K562 (cell line): Measurements from ENCODE around the gene SCYGR5. TPM values are rescaled to one million over a fixed set of nuclear protein-coding genes. Genes with fewer than 3 reads are reported as not detected.

Source experiments
- ATAC-seq: fragments of 200-7000 bp; cut with Tn5 transposase; 3 replicates; pipeline ENCODE4 v1.9.1; 2020; ENCODE audit warnings: moderate library complexity
- BruUV-seq: library from RNA; stranded (reverse); fragments of 400-500 nt; replicated peaks from 2 replicates; lab custom pipeline; 2021; lab: Mats Ljungman, UMichigan
- CTCF ChIA-PET: fragments of 300-600 bp; formaldehyde crosslinking; extraction: SDS; loops from one replicate; lab custom pipeline; 2021; ENCODE audit warnings: low intra/inter-chr PET ratio; lab: Yijun Ruan, JAX
- POLR2A ChIA-PET: fragments of 300-600, 350-650 bp; sonication (Branson Sonifier 250); formaldehyde crosslinking; extraction: SDS; loops from one replicate; lab custom pipeline; 2021; ENCODE audit warnings: antibody characterized with exemption, inconsistent platforms; lab: Yijun Ruan, JAX
- DNase-seq, 4 experiments: peaks; one replicate each; pipeline versions ENCODE4 v3.0.0 to v3.0.0-alpha.2; 2011 to 2018; ENCODE audit warnings: low spot score in 3 of 4, mixed read lengths in 3 of 4; ENCODE audit errors: extremely low read depth in 1 of 4
- FAIRE-seq: peaks from 2 replicates; lab custom pipeline; 2011; peaks lifted over from hg19 to GRCh38; lab: Jason Lieb, UNC
- H2AFZ ChIP-seq: 2 replicates; pipeline ENCODE4 v1.6.0; 2011; ENCODE audit warnings: low read depth, low read length, control low read depth, inconsistent platforms
- H3K27ac ChIP-seq: fragments of 200-600 bp; 3 replicates; pipeline ENCODE4 v1.8.0; 2011; ENCODE audit warnings: low read depth, mild to moderate bottlenecking, control low read depth, inconsistent platforms, low read length, moderate library complexity, mixed read lengths; ENCODE audit errors: extremely low read depth
- H3K27me3 ChIP-seq, 2 experiments: fragments of 300-600 bp in 1 of 2; 2 replicates in 1 of 2; 3 replicates in 1 of 2; pipeline versions ENCODE4 v1.6.0 to v1.8.0; 2011; ENCODE audit warnings: inconsistent platforms in 2 of 2, low read length in 2 of 2, mild to moderate bottlenecking in 1 of 2, mixed read lengths in 1 of 2, moderate library complexity in 1 of 2; ENCODE audit not compliant: control insufficient read depth in 2 of 2, insufficient read depth in 2 of 2
- H3K36me3 ChIP-seq: fragments of 300-600 bp; 3 replicates; pipeline ENCODE4 v1.8.0; 2011; ENCODE audit warnings: mild to moderate bottlenecking, low read length, inconsistent platforms; ENCODE audit not compliant: control insufficient read depth, insufficient read depth
- H3K4me1 ChIP-seq, 2 experiments: fragments of 200-600 bp in 1 of 2; replicated peaks in 1 of 2; 2 replicates in 1 of 2; 3 replicates in 1 of 2; pipeline versions ENCODE4 v1.5.1 to v1.8.0; 2011; ENCODE audit warnings: inconsistent platforms in 2 of 2, low read length in 2 of 2, mild to moderate bottlenecking in 1 of 2, mixed read lengths in 1 of 2, moderate library complexity in 1 of 2; ENCODE audit not compliant: control insufficient read depth in 2 of 2, insufficient read depth in 2 of 2
- H3K4me2 ChIP-seq: 2 replicates; pipeline ENCODE4 v1.6.1; 2011; ENCODE audit warnings: low read length, control low read depth, inconsistent platforms, mixed read lengths; ENCODE audit not compliant: insufficient read depth
- H3K4me3 ChIP-seq: fragments of 200-600 bp; sonication (generic), shearing (Covaris generic); 2 replicates; pipeline ENCODE4 v1.5.1; 2016; ENCODE audit warnings: control low read depth, inconsistent platforms
- H3K79me2 ChIP-seq: fragments of 200-600 bp; 3 replicates; pipeline ENCODE4 v1.8.0; 2011; ENCODE audit warnings: low read length, inconsistent platforms; ENCODE audit not compliant: control insufficient read depth, insufficient read depth
- H3K9ac ChIP-seq, 2 experiments: 2 replicates each; pipeline versions ENCODE4 v1.6.0 to v1.6.1; 2011; ENCODE audit warnings: low read depth in 2 of 2, low read length in 2 of 2, control low read depth in 1 of 2, inconsistent platforms in 1 of 2, mild to moderate bottlenecking in 1 of 2, mixed read lengths in 1 of 2; ENCODE audit not compliant: insufficient read depth in 1 of 2
- H3K9me1 ChIP-seq: one replicate; pipeline ENCODE4 v1.6.0; 2011; ENCODE audit warnings: inconsistent platforms, mild to moderate bottlenecking, low read length, moderate library complexity; ENCODE audit not compliant: control insufficient read depth, insufficient read depth
- H3K9me3 ChIP-seq: replicated peaks from 2 replicates; pipeline ENCODE4 v1.5.1; 2011; ENCODE audit warnings: low read depth, low read length, inconsistent platforms; ENCODE audit not compliant: control insufficient read depth, insufficient read depth
- H4K20me1 ChIP-seq: replicated peaks from 2 replicates; pipeline ENCODE4 v1.6.1; 2011; ENCODE audit warnings: low read length, inconsistent platforms, mixed read lengths; ENCODE audit not compliant: control insufficient read depth, insufficient read depth
- FOXJ2 ChIP-seq: fragments of 200-800 bp; sonication (Bioruptor generic); IDR thresholded peaks from 2 replicates; pipeline ENCODE4 v1.6.1; 2016; ENCODE audit warnings: missing genetic modification characterization, missing compliant biosample characterization
- GTF2B ChIP-seq: IDR thresholded peaks from 2 replicates; pipeline ENCODE4 v1.6.1; 2011; ENCODE audit not compliant: insufficient read length; ENCODE audit errors: extremely low read depth
- ILK ChIP-seq: fragments of 450-650 bp; IDR thresholded peaks from 2 replicates; pipeline ENCODE4 v1.6.1; 2016; ENCODE audit warnings: missing genetic modification characterization, low read depth, mild to moderate bottlenecking, missing compliant biosample characterization, moderate library complexity, borderline replicate concordance
- NFYB ChIP-seq: IDR thresholded peaks from 2 replicates; pipeline ENCODE4 v1.6.1; 2011; ENCODE audit warnings: mild to moderate bottlenecking, moderate library complexity; ENCODE audit not compliant: insufficient read length; ENCODE audit errors: extremely low read depth
- RNF2 ChIP-seq: sonication (generic); IDR thresholded peaks from 2 replicates; pipeline ENCODE4 v1.6.1; 2016
- ZBTB17 ChIP-seq: fragments of 450-650 bp; formaldehyde crosslinking; IDR thresholded peaks from 2 replicates; pipeline ENCODE4 v1.4.0; 2020; ENCODE audit warnings: mild to moderate bottlenecking
- ZKSCAN8 ChIP-seq: fragments of 200-800 bp; sonication (Bioruptor generic); IDR thresholded peaks from 2 replicates; pipeline ENCODE4 v1.6.1; 2016; ENCODE audit warnings: missing genetic modification characterization, missing compliant biosample characterization
- ZNF384 ChIP-seq: IDR thresholded peaks from 2 replicates; pipeline ENCODE4 v1.6.1; 2012; ENCODE audit warnings: low read depth, low read length, improper control_type of control experiment
- ZNF740 ChIP-seq, 3 experiments: fragments of 200-800 bp in 1 of 3; sonication (Bioruptor generic) in 1 of 3; sonication (generic) in 1 of 3; formaldehyde crosslinking in 1 of 3; IDR thresholded peaks; 2 replicates each; pipeline versions ENCODE4 v1.6.1 to v1.8.0; 2016 to 2022; ENCODE audit warnings: mild to moderate bottlenecking in 2 of 3, missing compliant biosample characterization in 2 of 3, missing genetic modification characterization in 2 of 3, missing genetic modification reagents in 1 of 3
- WGBS: fragments of 100-300 bp; shearing (Covaris generic); methylation state at CpG from one replicate; pipeline ENCODE4 v1.1.6; 2016; ENCODE audit warnings: low coverage, mixed read lengths; ENCODE audit not compliant: insufficient coverage; ENCODE audit errors: missing lambda C conversion rate; 5-methylcytosine and 5-hydroxymethylcytosine counted together
- in situ Hi-C: fragments of 300-500 bp; cut with MboI; formaldehyde crosslinking; loops from 4 replicates; pipeline ENCODE4 v1.15.0; 2018; ENCODE audit warnings: inconsistent platforms, mixed read lengths
- intact Hi-C: fragments of 100-400 bp; cut with micrococcal nuclease; formaldehyde crosslinking; loops from 2 replicates; pipeline ENCODE4 v1.14.2; 2022
- polyA plus RNA-seq, 8 experiments: library from polyadenylated mRNA; depleted of rRNA in 4 of 8; stranded (reverse) in 5 of 8; unstranded in 3 of 8; fragments of >200 nt; fragmentation: Nextera tagmentation in 2 of 8; fragmentation: Illumina TruSeq in 1 of 8; extraction: Ambion mirVana in 2 of 8; extraction: Trizol in 1 of 8; gene quantifications; 2 replicates each; pipeline versions ENCODE4 v1.2.1 to v1.2.3, GENCODE V29; 2011 to 2014; ENCODE audit warnings: inconsistent platforms in 1 of 8, missing spikeins in 1 of 8
- total RNA-seq, 7 experiments: library from RNA; depleted of rRNA in 6 of 7; stranded (reverse); fragments of >200 nt in 6 of 7; fragmentation: Illumina TruSeq in 2 of 7; extraction: Trizol in 2 of 7; gene quantifications; 2 replicates each; pipeline versions ENCODE4 v1.2.1 to v1.2.3, GENCODE V29; 2011 to 2021; ENCODE audit warnings: low replicate concordance in 1 of 7

Gene SCYGR5
- total and polyA plus RNA-seq, 9 of the 15 experiments (the other 6 are each of a cell fraction or from before 2014, with no cell fraction given), result not detected

GRCh38 chr2:227623226-227623625 lies 43.4 kb upstream of the SCYGR5 start:
- no peak for FAIRE-seq
- no peak for DNase-seq
- intact Hi-C loops, result no loop called here
- Histone ChIP-seq H3K9me1 (no peaks in the 10 kb centered on the region), H3K4me3 (no peak overlapping the region), H3K9ac (no peak overlapping the region), H3K4me2 (no peak overlapping the region), H3K4me1 (no peaks in the 10 kb centered on the region), H3K79me2 (no peaks in the 10 kb centered on the region), H2AFZ (no peak overlapping the region), H3K27ac (no peak overlapping the region)
- BruUV-seq, result no TSS peak
- ATAC-seq, result no peak
- ChIA-PET POLR2A (no interaction called here), CTCF (no interaction called here)
- in situ Hi-C loops, result no loop called here
- TF ChIP-seq ZBTB17 (CRISPR knock-in tag) (no peak), ILK (tag) (no peak), RNF2 (no peak), ZNF740 (CRISPR knock-in tag; IDR thresholded peaks at IDR 0.05) (no peak), ZNF740 (tag; IDR thresholded peaks at IDR 0.05) (no peak)
- TF ChIP-seq, all 486 proteins: peak for 0
- Histone ChIP-seq H3K27me3 (peaks cover 0 to 24% of the 10 kb centered on the region in 2 experiments; a peak in 2 of 5 replicates), H4K20me1 (no peaks in the 10 kb centered on the region), H3K36me3 (no peaks in the 10 kb centered on the region), H3K9me3 (no peaks in the 10 kb centered on the region)

GRCh38 chr2:227625420-227625819 lies 41.2 kb upstream of the SCYGR5 start:
- ChIA-PET CTCF (no interaction called here), POLR2A (no interaction called here)
- no peaks in the 10 kb centered on the region for H3K9me3 ChIP-seq
- H3K27ac ChIP-seq, result no peak overlapping the region
- in situ Hi-C loops, result no loop called here
- no peak for TF ChIP-seq ZKSCAN8 (CRISPR knock-in tag)
- no peak for TF ChIP-seq GTF2B
- TF ChIP-seq NFYB, result no peak
- TF ChIP-seq FOXJ2 (tag), result no peak
- no peak for TF ChIP-seq ZNF384
- no peak for FAIRE-seq
- peaks cover 5 to 31% of the 10 kb centered on the region in 2 experiments; a peak in 4 of 5 replicates for H3K27me3 ChIP-seq
- H3K36me3 ChIP-seq, result no peaks in the 10 kb centered on the region
- intact Hi-C loops, result no loop called here
- no peak for ATAC-seq
- H3K9ac ChIP-seq, result no peak overlapping the region
- no peak overlapping the region for H3K4me3 ChIP-seq
- no peak for DNase-seq
- no peak overlapping the region for H2AFZ ChIP-seq
- no peaks in the 10 kb centered on the region for H3K4me1 ChIP-seq
- no peaks in the 10 kb centered on the region for H3K9me1 ChIP-seq
- H4K20me1 ChIP-seq, result no peaks in the 10 kb centered on the region
- H3K4me2 ChIP-seq, result no peak overlapping the region
- H3K79me2 ChIP-seq, result no peaks in the 10 kb centered on the region
- BruUV-seq, result no TSS peak
- 0% methylated on average over 2 of the region's 2 CpGs for WGBS
